Keratinocyte (primary cell): ENCODE measurements around the gene THBS1.

Source experiments
- CTCF ChIP-seq, 3 experiments: IDR thresholded peaks in 1 of 3; conservative IDR thresholded peaks in 1 of 3; optimal IDR thresholded peaks in 1 of 3; 2 replicates in 2 of 3; 3 replicates in 1 of 3; pipeline versions ENCODE3 to v1.5.1; 2011; ENCODE audit warnings: low read length in 3 of 3, mild to moderate bottlenecking in 3 of 3, moderate library complexity in 2 of 3, control low read depth in 1 of 3, inconsistent platforms in 1 of 3; ENCODE audit not compliant: insufficient read depth in 2 of 3; ENCODE audit errors: extremely low read depth in 1 of 3
- EZH2 ChIP-seq: IDR thresholded peaks from one replicate; pipeline ENCODE4 v1.6.1; 2012; ENCODE audit warnings: inconsistent platforms, mild to moderate bottlenecking, low read length, moderate library complexity

- TF ChIP-seq CTCF (optimal IDR thresholded peaks at IDR 0.05 in 1 of 3, IDR thresholded peaks at IDR 0.05 in 1 of 3, conservative IDR thresholded peaks at IDR 0.05 in 1 of 3; ENCODE audit: extremely low read depth in 1 of 3, insufficient read depth in 2 of 3, low read length in 3 of 3) (no peak), EZH2 (no peak)
Measured at GRCh38 chr15:39613861-39614260, 33.0 kb downstream of the THBS1 start.
